ENCODE measurements around the gene SIM1. TPM values are rescaled to one million over a fixed set of nuclear protein-coding genes. Genes with fewer than 3 reads are reported as not detected.

SIM1 gene
- total RNA-seq, 8 experiments from 2014 or later, result 1.5 to 8.3 (median 3.8) TPM

DNA sequence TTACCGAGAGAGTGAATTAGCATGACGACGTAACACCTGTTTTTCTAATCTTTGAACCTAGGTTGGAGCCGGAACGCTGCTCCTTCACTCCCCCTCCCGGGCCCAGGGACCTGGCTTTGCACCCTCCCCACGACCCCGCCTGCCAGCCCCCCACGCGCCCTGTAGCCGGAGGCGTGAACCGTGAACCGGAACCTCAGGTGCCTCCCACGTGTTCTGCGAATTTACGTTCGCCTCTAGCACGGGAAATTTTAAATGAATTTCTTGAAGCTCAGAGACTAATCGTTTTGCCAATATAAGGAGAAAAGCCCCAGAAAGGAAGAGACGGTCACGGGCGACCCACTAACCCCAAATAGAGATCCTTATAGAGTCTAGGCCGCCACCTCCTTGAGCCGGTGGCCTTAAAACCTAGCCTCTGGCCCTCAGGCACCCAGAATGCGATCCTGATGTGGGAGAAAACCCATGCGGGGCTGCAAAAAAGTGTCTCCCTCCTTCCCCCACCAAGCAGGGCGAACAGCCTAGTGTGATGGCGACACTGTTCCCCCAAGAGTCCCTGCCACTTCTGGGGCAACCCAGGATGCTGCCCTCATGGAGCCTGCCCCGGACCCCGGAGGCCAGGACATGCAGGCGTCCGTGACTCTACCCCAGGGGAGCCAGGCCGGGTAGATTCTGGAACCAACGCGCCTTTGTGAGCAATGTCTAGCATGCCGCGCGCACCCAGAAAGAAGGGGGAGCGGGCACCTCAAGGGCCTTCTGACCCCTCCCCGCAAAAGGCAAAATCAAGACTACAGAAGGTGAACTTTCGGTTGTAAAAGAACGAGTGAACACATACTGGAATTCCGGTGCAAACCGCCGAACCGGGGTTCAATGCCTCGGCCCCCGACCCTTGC, 2.7 kb upstream of the SIM1 start:
- Histone ChIP-seq H3K4me1 (replicated peaks in 1 of 2) (peaks cover 0 to 18% of the 10 kb centered on the region in 2 donors), H3K27ac (no peak overlapping the region), H3K4me3 (no peak overlapping the region)
- in situ Hi-C loops (cut with MboI; ENCODE audit: low pct_unique_long_range_greater_than_20kb in 2 of 9, low sequenced_read_pairs in 9 of 9, unreplicated experiment in 9 of 9), result loop anchor here in 3 of 9 experiments (25.0 kb wide), 2 partner anchors 855 to 880 kb away; partner anchors contain the start of gene PRDM13 (in 2 of the 3)
- 0 to 97% (median 10%) methylated on average over 2 to 23 of the region's 49 CpGs; no CpG with 5 or more reads in 3 of the 10 experiments for WGBS, 10 experiments
- ATAC-seq (replicated peaks in 6 of 8), result no peak

DNA sequence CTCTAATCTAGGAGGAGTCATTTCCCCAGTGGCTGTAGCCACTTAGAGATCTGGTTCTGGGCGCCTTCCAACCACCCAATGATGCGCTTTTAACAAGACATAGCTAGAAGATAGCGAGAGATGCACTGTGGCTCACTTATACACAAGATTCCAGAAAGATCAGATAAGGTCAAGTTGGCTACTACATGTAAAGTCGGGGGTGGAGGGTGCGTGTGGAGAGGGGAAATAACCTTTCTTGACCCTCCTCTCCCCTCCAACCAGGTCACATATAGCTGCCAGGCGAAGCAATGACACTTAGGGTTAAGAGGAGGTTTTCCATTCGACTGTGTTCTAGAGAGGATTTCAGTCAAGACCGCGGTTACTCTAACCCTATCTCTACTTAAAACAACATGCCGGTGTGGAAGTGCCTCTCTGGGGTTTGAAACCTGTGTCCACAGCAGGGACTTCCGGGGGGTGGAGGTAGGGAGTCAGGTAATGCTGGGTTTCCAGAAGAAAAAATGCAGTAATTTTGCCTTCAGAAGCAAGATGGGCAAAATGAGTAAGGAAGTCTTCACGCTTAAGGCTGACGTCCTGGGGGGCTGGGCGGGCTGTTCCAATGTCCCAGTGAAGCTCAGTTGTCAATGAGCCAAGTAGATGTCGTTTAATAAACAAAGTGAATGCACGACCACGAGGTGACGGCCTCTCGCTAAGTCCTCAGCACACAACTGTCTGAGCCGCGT, 1.8 kb upstream of the SIM1 start:
- 5 to 85% (median 21%) methylated on average over 1 to 18 of the region's 21 CpGs; no CpG with 5 or more reads in 2 of the 10 experiments for WGBS, 10 experiments
- Histone ChIP-seq H3K27ac (no peak overlapping the region), H3K4me3 (no peak overlapping the region), H3K4me1 (replicated peaks in 1 of 2) (peaks cover 0 to 15% of the 10 kb centered on the region in 2 donors)
- ATAC-seq (replicated peaks in 6 of 8), result no peak
- in situ Hi-C loops (cut with MboI; ENCODE audit: low pct_unique_long_range_greater_than_20kb in 2 of 9, low sequenced_read_pairs in 9 of 9, unreplicated experiment in 9 of 9), result loop anchor here in 3 of 9 experiments (25.0 kb wide), 2 partner anchors 854 to 879 kb away; partner anchors contain the start of gene PRDM13 (in 2 of the 3)

DNA sequence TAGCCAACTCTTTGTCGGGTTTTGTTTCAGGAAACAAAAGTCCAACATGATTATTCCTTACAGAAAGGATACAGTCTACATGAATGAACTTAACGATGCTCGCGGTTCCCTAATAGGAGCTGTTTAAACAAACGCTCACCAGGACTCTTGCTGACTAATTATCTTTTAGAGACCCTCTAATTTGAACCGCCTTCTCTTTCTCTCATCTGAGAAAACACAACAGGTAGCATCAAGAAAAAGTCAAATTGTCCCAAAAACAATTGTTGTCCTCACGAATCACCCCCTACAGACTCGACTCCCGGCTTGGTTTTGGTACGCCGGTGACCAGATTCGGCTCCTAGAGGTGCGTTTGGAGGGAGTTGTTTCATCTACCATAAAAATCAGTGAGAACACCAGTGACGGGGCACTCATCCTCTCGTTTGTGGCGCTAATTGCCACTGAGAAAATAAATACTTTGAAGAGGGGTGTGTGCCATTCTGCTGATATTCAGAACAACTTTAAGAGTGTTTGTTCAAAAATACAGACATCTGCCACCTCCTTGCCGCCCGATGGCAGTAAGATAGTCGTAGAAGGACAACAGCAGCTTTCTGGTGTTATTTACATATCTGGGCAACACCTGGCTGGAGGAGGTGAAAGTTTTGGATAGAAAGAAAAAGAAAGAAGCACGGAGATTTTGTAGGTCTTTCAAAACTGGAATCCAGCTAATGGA, 1.1 kb upstream of the SIM1 start:
- in situ Hi-C loops (cut with MboI; ENCODE audit: low pct_unique_long_range_greater_than_20kb in 2 of 9, low sequenced_read_pairs in 9 of 9, unreplicated experiment in 9 of 9), result loop anchor here in 3 of 9 experiments (25.0 kb wide), 2 partner anchors 854 to 879 kb away; partner anchors contain the start of gene PRDM13 (in 2 of the 3)
- 4 to 89% (median 12%) methylated on average over 4 to 13 of the region's 20 CpGs; no CpG with 5 or more reads in 1 of the 10 experiments for WGBS, 10 experiments
- Histone ChIP-seq H3K4me1 (replicated peaks in 1 of 2) (peaks cover 0 to 20% of the 10 kb centered on the region in 2 donors), H3K27ac (no peak overlapping the region), H3K4me3 (no peak overlapping the region)
- no peak for ATAC-seq (replicated peaks in 6 of 8)

DNA sequence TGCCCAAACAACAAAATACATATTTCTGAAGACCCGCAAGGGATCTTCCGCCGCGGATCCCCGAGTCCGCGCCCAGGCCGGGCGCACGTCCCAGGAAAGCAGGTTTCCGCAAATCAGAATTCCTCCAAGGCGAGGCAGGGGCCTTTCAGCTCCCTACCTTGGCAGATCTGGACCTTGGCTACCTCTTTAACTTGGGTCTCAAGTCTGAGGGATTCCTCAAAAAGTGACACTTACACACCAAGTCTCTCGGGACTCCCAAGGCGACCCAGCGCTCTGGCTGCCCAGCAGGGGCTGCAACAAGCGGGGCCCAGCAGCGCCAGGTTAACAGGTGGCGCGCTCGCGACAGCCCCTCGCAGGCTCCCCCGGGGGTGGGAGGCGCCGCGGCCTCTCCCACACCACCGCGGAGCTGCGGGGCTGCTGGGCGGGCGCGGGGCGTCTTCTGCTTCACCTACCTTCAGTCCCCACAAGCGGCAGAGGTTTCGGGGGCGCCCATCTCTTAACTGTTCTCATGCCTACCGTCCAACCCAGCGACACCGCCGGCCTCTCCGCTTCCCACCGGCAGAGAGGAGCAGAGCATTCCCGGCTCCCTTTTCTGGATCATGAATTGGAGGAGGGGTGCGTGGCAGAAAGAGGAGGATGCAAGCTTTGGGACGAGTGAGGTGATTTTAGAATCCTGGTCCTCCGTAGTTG, 414 bp downstream of the SIM1 start:
- peak overlapping the region in 4 of 5 donors; percentile 20 to 42 (median 37) for H3K4me3 ChIP-seq
- in situ Hi-C loops (cut with MboI; ENCODE audit: low pct_unique_long_range_greater_than_20kb in 2 of 9, low sequenced_read_pairs in 9 of 9, unreplicated experiment in 9 of 9), result loop anchor here in 3 of 9 experiments (25.0 kb wide), 2 partner anchors 852 to 877 kb away; partner anchors contain the start of gene PRDM13 (in 2 of the 3)

DNA sequence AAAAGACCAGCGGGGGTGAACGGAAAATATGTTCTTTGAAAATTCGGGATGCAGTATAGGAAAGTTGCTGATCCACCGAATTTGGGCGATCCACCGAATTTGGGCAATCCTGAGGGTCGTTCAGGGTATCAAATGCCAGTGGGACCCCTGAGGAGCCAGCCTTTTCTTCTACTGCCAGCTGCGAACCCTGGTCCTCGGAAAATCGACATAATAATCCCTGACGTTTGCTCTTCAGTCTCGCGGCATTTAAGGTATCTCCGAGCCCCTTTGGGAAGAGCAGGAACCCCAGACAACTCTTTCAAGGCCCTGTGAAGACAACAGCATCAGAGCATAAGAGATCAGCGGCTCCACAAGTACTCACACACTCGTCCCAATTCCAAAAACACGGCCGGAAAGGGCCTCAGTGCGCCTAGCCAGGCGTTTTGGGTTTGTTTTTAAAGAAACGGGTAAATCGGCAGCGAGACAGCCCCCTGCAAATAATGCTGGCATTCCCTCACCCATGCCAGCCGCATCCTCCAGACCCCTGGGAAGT, 1.0 kb downstream of the SIM1 start:
- no peak for ATAC-seq (replicated peaks in 6 of 8)
- WGBS, 10 experiments, result 0 to 70% (median 6%) methylated on average over 3 to 18 of the region's 24 CpGs
- peak overlapping the region in 3 of 5 donors; percentile 20 to 42 (median 37) for H3K4me3 ChIP-seq
- H3K4me1 ChIP-seq (replicated peaks in 1 of 2), result peaks cover 0 to 20% of the 10 kb centered on the region in 2 donors
- H3K27ac ChIP-seq, result no peak overlapping the region
- in situ Hi-C loops (cut with MboI; ENCODE audit: low pct_unique_long_range_greater_than_20kb in 2 of 9, low sequenced_read_pairs in 9 of 9, unreplicated experiment in 9 of 9), result loop anchor here in 3 of 9 experiments (25.0 kb wide), 2 partner anchors 851 to 876 kb away; partner anchors contain the start of gene PRDM13 (in 2 of the 3)

More for the DNA sequence above, 414 bp downstream of the SIM1 start:
- peaks cover 0 to 20% of the 10 kb centered on the region in 2 donors for H3K4me1 ChIP-seq (replicated peaks in 1 of 2)
- no peak overlapping the region for H3K27ac ChIP-seq
- 0 to 25% (median 2%) methylated on average over 1 to 23 of the region's 46 CpGs; no CpG with 5 or more reads in 3 of the 10 experiments for WGBS, 10 experiments
- peak; percentile 2 to 31 (median 13) for ATAC-seq (replicated peaks in 6 of 8)

DNA sequence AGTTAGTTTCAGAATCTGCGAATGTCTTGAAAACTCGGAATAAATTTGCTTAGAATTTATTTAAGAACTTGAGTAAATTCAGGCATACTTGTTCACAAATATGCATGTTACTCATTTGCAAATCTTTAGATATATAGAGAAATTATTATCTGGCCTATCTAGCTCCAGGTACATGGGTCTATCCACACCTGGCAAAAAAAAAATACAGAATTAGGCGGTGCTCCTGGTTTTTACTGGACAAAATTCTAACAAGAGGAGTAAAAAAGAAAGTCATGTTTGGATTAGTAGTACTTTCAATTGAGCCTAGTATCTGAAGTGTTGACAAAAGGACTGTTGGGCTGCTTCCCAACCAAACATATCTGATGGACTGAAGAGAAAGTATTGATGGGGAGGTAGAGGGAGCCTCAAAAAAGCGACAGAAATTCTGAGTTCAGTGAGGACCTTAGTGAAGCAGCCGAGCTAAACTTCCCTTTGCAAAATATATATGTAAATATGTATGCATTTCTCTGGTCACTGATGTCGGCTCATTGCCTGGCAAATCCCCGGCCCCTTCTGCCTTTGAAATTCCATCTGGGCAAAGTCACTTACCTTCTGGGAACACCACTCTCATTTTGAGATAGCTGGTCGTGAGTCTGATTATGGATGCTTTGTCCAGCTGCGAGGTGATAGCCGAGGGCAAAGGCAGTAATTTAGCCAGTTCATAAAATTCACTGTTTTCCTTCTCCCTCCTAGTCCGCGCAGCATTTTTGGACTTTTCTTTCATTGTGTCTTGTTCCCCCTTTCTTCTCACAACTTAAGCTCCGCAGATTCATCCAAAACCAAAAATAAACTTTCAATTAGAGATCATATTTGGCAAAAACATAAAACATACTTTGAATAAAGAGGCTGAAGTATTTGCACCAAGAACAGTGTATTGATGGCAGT, 1.8 kb downstream of the SIM1 start:
- H3K4me3 ChIP-seq, result peak overlapping the region in 1 of 5 donors; percentile 2
- ATAC-seq (replicated peaks in 6 of 8), result no peak
- H3K4me1 ChIP-seq (replicated peaks in 1 of 2), result peaks cover 0 to 20% of the 10 kb centered on the region in 2 donors
- in situ Hi-C loops (cut with MboI; ENCODE audit: low pct_unique_long_range_greater_than_20kb in 2 of 9, low sequenced_read_pairs in 9 of 9, unreplicated experiment in 9 of 9), result loop anchor here in 3 of 9 experiments (25.0 kb wide), 2 partner anchors 851 to 876 kb away; partner anchors contain the start of gene PRDM13 (in 2 of the 3)
- WGBS, 10 experiments, result 0 to 69% (median 8%) methylated on average over 3 to 13 of the region's 13 CpGs
- no peak overlapping the region for H3K27ac ChIP-seq

DNA sequence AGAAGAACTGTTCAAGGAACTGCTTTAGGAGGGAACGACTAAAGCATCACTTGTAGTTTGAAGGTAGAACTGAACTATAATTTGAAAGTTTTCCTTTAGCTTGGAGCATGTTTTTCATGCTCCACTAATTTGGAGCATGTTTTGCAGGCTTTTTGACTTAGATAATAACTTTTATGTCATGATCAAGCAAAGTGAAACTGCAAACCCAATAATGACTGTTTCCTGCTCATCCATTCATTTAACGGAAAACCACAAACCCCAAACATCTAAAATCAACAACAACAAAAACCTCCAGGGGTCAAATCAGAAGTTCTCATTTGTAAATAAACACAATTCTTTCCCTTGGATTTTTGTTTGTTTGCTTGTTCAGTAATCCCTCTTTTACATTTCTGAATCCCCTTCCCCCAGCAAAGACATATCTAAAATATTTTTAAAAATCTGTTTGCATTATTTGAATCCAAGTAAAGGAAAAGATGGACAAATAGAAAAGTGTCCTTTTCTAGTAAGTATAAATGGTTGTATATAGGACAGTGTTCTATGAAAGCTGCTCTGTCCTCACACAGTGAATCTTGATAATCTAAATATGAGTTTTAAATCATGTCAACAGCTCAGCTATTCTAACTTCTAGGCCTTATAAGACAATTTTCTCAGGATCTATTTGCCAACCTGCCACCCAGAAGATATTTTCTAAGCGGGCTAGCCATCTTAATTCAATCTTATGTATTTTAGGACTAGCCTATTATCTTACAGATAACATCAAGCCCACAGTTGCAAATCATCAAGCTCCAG, 2.6 kb downstream of the SIM1 start:
- 0 to 60% (median 7%) methylated on average over 2 to 3 of the region's 3 CpGs for WGBS, 10 experiments
- ATAC-seq (replicated peaks in 6 of 8), result no peak
- in situ Hi-C loops (cut with MboI; ENCODE audit: low pct_unique_long_range_greater_than_20kb in 2 of 9, low sequenced_read_pairs in 9 of 9, unreplicated experiment in 9 of 9), result loop anchor here in 3 of 9 experiments (25.0 kb wide), 2 partner anchors 850 to 875 kb away; partner anchors contain the start of gene PRDM13 (in 2 of the 3)
- H3K4me1 ChIP-seq (replicated peaks in 1 of 2), result peaks cover 0 to 20% of the 10 kb centered on the region in 2 donors
- H3K27ac ChIP-seq, result no peak overlapping the region
- H3K4me3 ChIP-seq, result peak overlapping the region in 1 of 5 donors; percentile 2

DNA sequence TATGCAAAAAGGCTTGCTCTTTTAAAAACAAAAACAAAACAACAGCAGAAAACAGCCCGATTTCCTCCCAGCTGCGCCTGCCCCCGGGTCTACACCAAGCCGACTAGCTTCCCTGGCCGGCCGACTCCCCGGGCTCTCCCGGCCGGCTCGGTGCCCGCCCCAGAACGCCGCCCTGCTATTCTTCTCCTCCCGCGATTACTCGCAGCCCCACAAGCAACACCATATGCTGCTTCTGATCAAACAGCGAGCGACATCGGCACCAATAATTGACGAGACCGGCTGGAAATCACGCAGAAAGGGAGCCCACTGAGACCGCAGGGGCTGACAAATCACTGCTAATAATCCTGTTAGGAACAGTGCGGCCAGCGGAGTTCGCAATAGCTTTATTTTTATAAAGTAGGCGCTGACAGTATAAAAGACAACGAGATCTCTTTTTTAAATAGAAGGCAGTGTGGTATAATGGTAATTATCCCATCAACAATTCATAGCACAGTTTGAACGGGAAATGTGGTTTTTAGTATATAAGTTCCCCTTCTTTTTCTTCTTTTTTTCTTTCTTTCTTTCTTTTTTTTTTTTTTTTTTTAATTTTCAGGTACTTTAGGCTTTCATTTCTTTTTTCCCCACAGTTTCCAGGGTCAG, 3.3 kb downstream of the SIM1 start:
- H3K4me3 ChIP-seq, result peak overlapping the region in 2 of 5 donors; percentile 12 to 15
- in situ Hi-C loops (cut with MboI; ENCODE audit: low pct_unique_long_range_greater_than_20kb in 2 of 9, low sequenced_read_pairs in 9 of 9, unreplicated experiment in 9 of 9), result loop anchor here in 3 of 9 experiments (25.0 kb wide), 2 partner anchors 849 to 874 kb away; partner anchors contain the start of gene PRDM13 (in 2 of the 3)

DNA sequence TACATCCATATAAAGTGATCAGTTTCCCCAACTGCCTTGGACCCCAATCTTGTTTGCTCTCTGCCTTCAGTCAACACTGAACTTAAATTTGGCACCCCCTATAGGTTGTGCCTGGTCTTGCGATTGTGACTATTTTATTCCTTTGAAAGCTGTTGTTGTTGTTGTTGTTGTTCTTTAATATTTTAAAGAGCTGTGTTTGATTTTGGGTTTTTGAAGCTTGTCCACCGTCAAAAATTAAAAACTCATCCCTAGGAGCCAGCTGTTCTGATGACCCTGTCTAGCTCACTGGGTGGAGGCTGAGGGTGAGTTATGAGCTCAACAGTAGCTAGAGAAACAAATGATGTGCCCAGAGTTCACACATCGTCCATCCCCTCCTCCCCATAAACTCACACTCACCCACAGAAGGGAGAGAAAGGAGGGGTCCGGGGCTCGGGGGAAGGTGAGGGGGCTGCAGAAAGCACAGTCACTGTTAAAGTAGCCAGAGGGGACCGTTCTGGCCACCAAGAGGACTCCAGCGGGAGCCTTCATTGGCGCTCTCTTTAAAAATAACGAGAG, 4.0 kb downstream of the SIM1 start:
- peaks cover 0 to 23% of the 10 kb centered on the region in 2 donors for H3K4me1 ChIP-seq (replicated peaks in 1 of 2)
- no peak overlapping the region for H3K27ac ChIP-seq
- in situ Hi-C loops (cut with MboI; ENCODE audit: low pct_unique_long_range_greater_than_20kb in 2 of 9, low sequenced_read_pairs in 9 of 9, unreplicated experiment in 9 of 9), result loop anchor here in 3 of 9 experiments (25.0 kb wide), 2 partner anchors 848 to 873 kb away; partner anchors contain the start of gene PRDM13 (in 2 of the 3)
- WGBS, 10 experiments, result 0 to 33% (median 3%) methylated on average over 1 to 7 of the region's 9 CpGs; no CpG with 5 or more reads in 2 of the 10 experiments
- ATAC-seq (replicated peaks in 6 of 8), result peak in 4 of 8 experiments; percentile 1 to 8 (median 6)
- peak overlapping the region in 1 of 5 donors; percentile 15 for H3K4me3 ChIP-seq

More for the DNA sequence above, 3.3 kb downstream of the SIM1 start:
- WGBS, 10 experiments, result 0 to 3% (median 1%) methylated on average over 5 to 27 of the region's 29 CpGs
- Histone ChIP-seq H3K27ac (no peak overlapping the region), H3K4me1 (replicated peaks in 1 of 2) (peaks cover 0 to 20% of the 10 kb centered on the region in 2 donors)
- peak in 5 of 8 experiments; percentile 12 to 60 (median 52) for ATAC-seq (replicated peaks in 6 of 8)

Measured in motor neuron (in vitro differentiated cells).